Psoas muscle (tissue), 8 donors: ENCODE measurements around the gene RHBDF2. TPM values are rescaled to one million over a fixed set of nuclear protein-coding genes. Genes with fewer than 3 reads are reported as not detected.

Experiments
- ATAC-seq, 4 donors: fragments of 200-7000 bp; cut with Tn5 transposase; one replicate each; pipeline ENCODE4 v1.9.1; 2020; ENCODE audit warnings: moderate library complexity in 3 of 4, mild to moderate bottlenecking in 2 of 4
- DNase-seq, 2 donors: peaks; one replicate each; pipeline ENCODE4 v3.0.0-alpha.2; 2020
- H3K27ac ChIP-seq: fragments of 200-600 bp; one replicate; pipeline ENCODE4 v1.8.0; 2022
- H3K27me3 ChIP-seq, 3 donors: fragments of 200-600 bp in 1 of 3; one replicate each; pipeline versions ENCODE4 v1.6.1 to v1.8.0; 2013 to 2022; ENCODE audit warnings: low read length in 2 of 3, mild to moderate bottlenecking in 2 of 3, moderate library complexity in 1 of 3; ENCODE audit not compliant: insufficient read depth in 3 of 3
- H3K36me3 ChIP-seq, 2 donors: fragments of 200-600 bp in 1 of 2; one replicate each; pipeline versions ENCODE4 v1.6.1 to v1.8.0; 2013 to 2022; ENCODE audit warnings: low read depth in 1 of 2, mild to moderate bottlenecking in 1 of 2, moderate library complexity in 1 of 2; ENCODE audit not compliant: insufficient read depth in 1 of 2
- H3K4me1 ChIP-seq: fragments of 200-600 bp; one replicate; pipeline ENCODE4 v1.8.0; 2022
- H3K4me3 ChIP-seq: fragments of 200-600 bp; one replicate; pipeline ENCODE4 v1.8.0; 2022; ENCODE audit warnings: mild to moderate bottlenecking
- H3K9me3 ChIP-seq: fragments of 200-600 bp; one replicate; pipeline ENCODE4 v1.8.0; 2022
- WGBS, 3 donors: extraction: QIAGEN DNeasy Blood & Tissue Kit; methylation state at CpG; one replicate each; pipeline versions ENCODE4 v1.1.6 to v1.1.7; 2013; 5-methylcytosine and 5-hydroxymethylcytosine counted together
- intact Hi-C, 2 donors: fragments of 100-400 bp; cut with DNase I; formaldehyde crosslinking; loops; one replicate each; pipeline versions ENCODE4 v1.11.0 to v1.14.2; 2022
- polyA plus RNA-seq, 3 donors: library from polyadenylated mRNA; stranded (reverse); fragments of 200-250 nt; gene quantifications; one replicate each; pipeline ENCODE4 v1.2.3, GENCODE V29; 2013
- total RNA-seq, 4 donors: library from RNA; stranded (reverse); fragmentation: NEBNext Ultra II Directional in 2 of 4; extraction: Animal tissue kit (Norgen Biotek cat#: 25700) in 2 of 4; gene quantifications; one replicate each; pipeline versions ENCODE4 v1.2.1 to v1.2.4, GENCODE V29; 2021 to 2023
- TF ChIP-seq, protein P1 (sequence below): fragments of 200-600 bp; IDR thresholded peaks from one replicate; pipeline ENCODE4 v1.8.0; 2022; ENCODE audit warnings: antibody characterized with exemption
- donor health status: healthy with polysubstance abuse.
- donor health status: DM: no; HTN: no; CAD: no; lungs with moderate emphysema.
- donor health status: Bipolar disorder and iron deficiency.
- donor health status: healthy.
- donor health status: DM: yes; HTN: yes; CAD: no.
- donor health status: DM: no; HTN: no; CAD: no.
- donor health status: DM: no; HTN: no; CAD: no.
- donor health status: DM: yes; HTN: yes; CAD: no.

Gene RHBDF2
- total and polyA plus RNA-seq, 7 donors, result 6.6 to 23.1 (median 13.3) TPM

GRCh38 chr17:76467366-76467765 is 33.9 kb downstream of the RHBDF2 start, which contains the start of gene AANAT:
TSS of gene AANAT (plus strand) at chr17:76467603. CDS start at chr17:76468747, 1,144 bp downstream.
- 60 to 69% (median 64%) methylated on average over 11 of the region's 11 CpGs for WGBS, 3 donors
- Histone ChIP-seq H3K9me3 (no peaks in the 10 kb centered on the region), H3K4me3 (no peak within 1 kb of the TSS), H3K27ac (no peak within 1 kb of the TSS), H3K4me1 (no peaks in the 10 kb centered on the region), H3K36me3 (peaks cover 0 to 17% of the 10 kb centered on the region in 2 donors), H3K27me3 (no peaks in the 10 kb centered on the region)
- no peak for DNase-seq
- TF ChIP-seq, protein P1, sequence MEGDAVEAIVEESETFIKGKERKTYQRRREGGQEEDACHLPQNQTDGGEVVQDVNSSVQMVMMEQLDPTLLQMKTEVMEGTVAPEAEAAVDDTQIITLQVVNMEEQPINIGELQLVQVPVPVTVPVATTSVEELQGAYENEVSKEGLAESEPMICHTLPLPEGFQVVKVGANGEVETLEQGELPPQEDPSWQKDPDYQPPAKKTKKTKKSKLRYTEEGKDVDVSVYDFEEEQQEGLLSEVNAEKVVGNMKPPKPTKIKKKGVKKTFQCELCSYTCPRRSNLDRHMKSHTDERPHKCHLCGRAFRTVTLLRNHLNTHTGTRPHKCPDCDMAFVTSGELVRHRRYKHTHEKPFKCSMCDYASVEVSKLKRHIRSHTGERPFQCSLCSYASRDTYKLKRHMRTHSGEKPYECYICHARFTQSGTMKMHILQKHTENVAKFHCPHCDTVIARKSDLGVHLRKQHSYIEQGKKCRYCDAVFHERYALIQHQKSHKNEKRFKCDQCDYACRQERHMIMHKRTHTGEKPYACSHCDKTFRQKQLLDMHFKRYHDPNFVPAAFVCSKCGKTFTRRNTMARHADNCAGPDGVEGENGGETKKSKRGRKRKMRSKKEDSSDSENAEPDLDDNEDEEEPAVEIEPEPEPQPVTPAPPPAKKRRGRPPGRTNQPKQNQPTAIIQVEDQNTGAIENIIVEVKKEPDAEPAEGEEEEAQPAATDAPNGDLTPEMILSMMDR, result no peak
- no peak for ATAC-seq
- intact Hi-C loops, result loop anchor here in 1 of 2 donors (2.0 kb wide), 1 partner anchor 39 kb away; no protein-coding TSS in a partner anchor

- Histone ChIP-seq H3K27ac (no peak overlapping the region), H3K27me3 (no peaks in the 10 kb centered on the region), H3K4me1 (no peaks in the 10 kb centered on the region), H3K4me3 (no peak overlapping the region), H3K36me3 (peaks cover 0 to 11% of the 10 kb centered on the region in 2 donors), H3K9me3 (no peaks in the 10 kb centered on the region)
- DNase-seq, result peak in 1 of 2 donors; percentile 45
- ATAC-seq, result no peak
- intact Hi-C loops, result loop anchor here (1.0 to 2.0 kb wide), 2 partner anchors 40 kb away; no protein-coding TSS in a partner anchor
- TF ChIP-seq, protein P1, result no peak
- 79 to 89% (median 84%) methylated on average over 6 of the region's 6 CpGs for WGBS, 3 donors
These were observed 34.5 kb downstream of the RHBDF2 start for GRCh38 chr17:76466775-76467130.

DNA sequence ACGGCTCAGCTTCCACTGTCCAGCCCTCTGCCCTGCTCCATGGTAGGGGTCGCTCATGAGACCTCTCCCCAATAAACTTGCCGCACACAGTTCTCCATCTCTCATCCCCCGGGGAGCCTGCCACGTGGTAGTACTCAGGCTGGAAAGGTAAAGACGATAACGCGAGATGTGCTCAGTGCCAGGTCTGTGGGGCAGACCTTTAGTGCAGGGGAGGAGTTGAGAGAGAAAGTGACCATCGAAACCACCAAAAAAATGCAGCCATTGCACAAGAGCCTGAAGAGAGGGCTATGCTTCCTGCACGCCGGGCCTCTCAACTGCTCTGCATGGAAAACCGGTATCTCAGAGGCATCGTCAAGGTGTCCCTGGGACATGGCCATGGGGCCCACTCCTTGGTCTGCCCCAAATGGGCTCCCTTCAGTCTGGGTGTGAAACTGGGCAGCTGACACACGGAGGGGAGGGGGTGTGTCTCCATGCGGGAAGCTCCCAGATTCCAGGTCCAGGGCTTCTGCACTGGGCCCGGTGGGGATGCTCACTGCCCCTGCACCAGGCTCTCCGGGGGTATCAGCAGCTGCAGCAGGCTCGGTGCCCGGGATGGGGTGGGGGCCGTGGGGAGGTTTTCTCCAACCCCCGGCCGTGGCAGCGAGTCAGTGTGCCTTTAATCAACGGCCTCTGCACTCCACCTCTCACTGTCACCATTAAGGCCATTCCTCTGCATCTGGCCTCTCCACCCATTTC is 38.5 kb downstream of the RHBDF2 start:
- Histone ChIP-seq H3K4me1 (no peaks in the 10 kb centered on the region), H3K36me3 (no peaks in the 10 kb centered on the region), H3K4me3 (no peak overlapping the region), H3K9me3 (no peaks in the 10 kb centered on the region), H3K27ac (no peak overlapping the region), H3K27me3 (no peaks in the 10 kb centered on the region)
- DNase-seq (no peak), ATAC-seq (no peak)
- intact Hi-C loops, result no loop called here
- 64 to 74% (median 73%) methylated on average over 23 to 24 of the region's 24 CpGs for WGBS, 3 donors
- TF ChIP-seq, protein P1, result no peak

DNA sequence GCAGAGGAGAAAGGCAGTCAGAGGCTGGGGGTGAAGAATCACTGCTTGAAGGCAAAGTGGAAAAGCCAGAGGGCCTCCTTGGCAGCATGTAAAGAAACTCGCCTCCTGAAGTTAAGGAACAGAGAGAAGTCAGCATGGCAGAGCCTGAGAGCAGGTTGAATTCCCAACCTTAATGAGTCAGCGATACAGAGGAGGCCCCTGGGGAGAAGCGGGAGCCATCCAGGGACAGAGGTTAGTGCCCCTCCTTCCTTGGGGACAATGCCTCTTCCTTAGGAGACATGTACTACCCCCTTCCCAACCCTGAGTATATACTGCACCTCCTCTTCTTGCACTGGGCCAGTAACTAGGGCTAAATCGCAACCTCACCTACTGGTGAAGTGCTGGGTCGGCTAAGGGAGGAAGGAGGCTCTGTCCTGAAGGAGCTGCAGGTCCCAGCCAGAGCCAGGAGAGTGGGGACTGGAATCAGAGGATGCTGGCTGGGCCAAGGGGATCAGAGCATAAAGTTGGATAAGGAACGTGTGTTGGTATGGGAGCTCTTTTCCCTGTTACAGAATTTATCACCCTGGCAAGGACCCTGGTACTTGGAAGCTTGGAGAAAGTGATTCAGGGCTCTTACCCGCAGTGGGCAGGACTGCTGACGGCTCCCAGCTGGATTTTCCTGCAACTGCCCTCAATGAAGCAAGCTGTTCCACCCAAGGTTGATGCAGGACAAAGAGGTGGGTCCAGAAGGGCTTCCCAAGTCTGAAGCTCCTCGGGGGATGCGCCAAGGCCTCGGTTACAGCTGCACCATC is 39.3 kb downstream of the RHBDF2 start:
- WGBS, 3 donors, result 72 to 82% (median 76%) methylated on average over 11 of the region's 11 CpGs
- intact Hi-C loops, result no loop called here

More for the DNA sequence above, 39.3 kb downstream of the RHBDF2 start:
- Histone ChIP-seq H3K27ac (no peak overlapping the region), H3K27me3 (no peaks in the 10 kb centered on the region), H3K9me3 (no peaks in the 10 kb centered on the region), H3K36me3 (no peaks in the 10 kb centered on the region), H3K4me1 (no peaks in the 10 kb centered on the region), H3K4me3 (no peak overlapping the region)
- TF ChIP-seq, protein P1, result no peak
- no peak for DNase-seq
- no peak for ATAC-seq
